ENCODE data around the gene AFF1. TPM values are rescaled to one million over a fixed set of nuclear protein-coding genes. Genes with fewer than 3 reads are reported as not detected.

The AFF1 gene
- total and polyA plus RNA-seq, 2 donors (not counting 1 experiment from before 2014, with no cell fraction given): 15.5 to 21.1 TPM

DNA sequence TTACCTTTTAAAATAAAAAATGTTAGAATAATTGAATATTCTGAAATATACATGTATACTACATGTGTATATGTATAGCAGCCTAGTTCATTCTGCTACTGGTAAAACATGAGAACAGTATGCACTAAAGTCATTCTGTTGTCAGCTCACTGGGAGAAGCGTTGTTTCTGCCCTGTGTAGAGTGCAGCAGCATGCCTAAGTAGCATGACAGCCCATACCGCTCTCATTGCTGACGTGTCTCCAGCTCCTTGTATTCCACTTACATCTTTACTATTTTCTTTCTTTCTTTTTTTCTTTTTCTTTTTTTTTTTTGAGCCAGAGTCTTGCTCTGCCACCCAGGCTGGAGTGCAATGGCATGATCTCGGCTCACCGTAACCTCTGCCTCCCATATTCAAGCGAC is 194.9 kb downstream of the AFF1 start:
- no peak for DNase-seq (ENCODE audit: low read depth in 2 of 2)
- peaks cover 5% of the 10 kb centered on the region for H3K36me3 ChIP-seq (ENCODE audit: control insufficient read depth, insufficient read depth, low read length)

DNA sequence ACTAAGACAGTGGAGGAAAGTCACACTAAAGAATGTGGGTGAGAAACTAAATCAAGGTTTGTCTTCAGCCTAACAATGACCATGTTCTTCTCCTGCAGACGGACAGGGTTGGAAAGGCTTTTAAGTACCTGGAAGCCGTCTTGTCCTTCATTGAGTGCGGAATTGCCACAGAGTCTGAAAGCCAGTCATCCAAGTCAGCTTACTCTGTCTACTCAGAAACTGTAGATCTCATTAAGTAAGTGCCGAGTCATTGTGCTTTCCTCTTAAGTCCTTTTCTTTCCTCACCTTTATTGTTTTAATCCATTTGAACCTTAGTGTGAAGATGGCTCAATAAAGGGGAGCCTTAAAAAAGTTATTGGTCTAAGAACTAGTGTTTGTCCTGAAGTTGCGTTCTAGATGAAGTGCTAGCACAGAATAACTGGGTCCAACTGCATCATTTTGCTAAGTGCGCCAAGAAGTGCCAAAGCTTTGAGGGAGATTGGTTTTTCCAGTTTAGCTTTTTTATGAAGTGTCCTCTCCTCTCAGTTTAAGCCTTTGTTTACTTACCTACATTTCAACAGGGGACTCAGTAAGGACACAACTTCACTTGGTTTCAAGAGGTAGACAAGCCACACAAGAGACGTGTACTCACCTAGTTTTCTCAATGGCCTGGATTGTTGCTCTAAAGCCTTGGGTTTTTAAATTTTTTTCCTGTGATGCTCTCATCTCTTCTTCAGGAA is 196.3 kb downstream of the AFF1 start:
- TF ChIP-seq EZH2 (IDR thresholded peaks at IDR 0.05; ENCODE audit: low read length, missing control alignments): no peak
- TF ChIP-seq, protein P1, sequence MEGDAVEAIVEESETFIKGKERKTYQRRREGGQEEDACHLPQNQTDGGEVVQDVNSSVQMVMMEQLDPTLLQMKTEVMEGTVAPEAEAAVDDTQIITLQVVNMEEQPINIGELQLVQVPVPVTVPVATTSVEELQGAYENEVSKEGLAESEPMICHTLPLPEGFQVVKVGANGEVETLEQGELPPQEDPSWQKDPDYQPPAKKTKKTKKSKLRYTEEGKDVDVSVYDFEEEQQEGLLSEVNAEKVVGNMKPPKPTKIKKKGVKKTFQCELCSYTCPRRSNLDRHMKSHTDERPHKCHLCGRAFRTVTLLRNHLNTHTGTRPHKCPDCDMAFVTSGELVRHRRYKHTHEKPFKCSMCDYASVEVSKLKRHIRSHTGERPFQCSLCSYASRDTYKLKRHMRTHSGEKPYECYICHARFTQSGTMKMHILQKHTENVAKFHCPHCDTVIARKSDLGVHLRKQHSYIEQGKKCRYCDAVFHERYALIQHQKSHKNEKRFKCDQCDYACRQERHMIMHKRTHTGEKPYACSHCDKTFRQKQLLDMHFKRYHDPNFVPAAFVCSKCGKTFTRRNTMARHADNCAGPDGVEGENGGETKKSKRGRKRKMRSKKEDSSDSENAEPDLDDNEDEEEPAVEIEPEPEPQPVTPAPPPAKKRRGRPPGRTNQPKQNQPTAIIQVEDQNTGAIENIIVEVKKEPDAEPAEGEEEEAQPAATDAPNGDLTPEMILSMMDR (conservative IDR thresholded peaks at IDR 0.05 in 1 of 2, IDR thresholded peaks at IDR 0.05 in 1 of 2; ENCODE audit: low read depth in 1 of 2, low read length in 2 of 2): no peak
- Histone ChIP-seq H3K27ac (ENCODE audit: insufficient read depth, low read length) (no peak overlapping the region), H3K4me1 (ENCODE audit: control insufficient read depth, extremely low read depth, insufficient read depth, low read length) (no peaks in the 10 kb centered on the region), H4K20me1 (ENCODE audit: control insufficient read depth, extremely low read depth, insufficient read depth, low read length) (no peaks in the 10 kb centered on the region), H3K4me2 (ENCODE audit: extremely low read depth, insufficient read depth, low read length) (no peak overlapping the region), H2AFZ (ENCODE audit: low read length) (no peak overlapping the region), H3K9ac (ENCODE audit: insufficient read depth, low read length) (no peak overlapping the region), H3K79me2 (ENCODE audit: control insufficient read depth, insufficient read depth, low read length) (no peaks in the 10 kb centered on the region), H3K9me3 (ENCODE audit: control insufficient read depth, insufficient read depth, low read depth, low read length) (no peaks in the 10 kb centered on the region), H3K4me3 (replicated peaks in 1 of 4; ENCODE audit: control extremely low read depth in 1 of 4, insufficient read depth in 1 of 4, low read depth in 3 of 4, low read length in 4 of 4) (no peak overlapping the region), H3K36me3 (ENCODE audit: control insufficient read depth, insufficient read depth, low read length) (peaks cover 2% of the 10 kb centered on the region), H3K27me3 (ENCODE audit: control insufficient read depth, insufficient read depth, low read length) (no peaks in the 10 kb centered on the region)
- no peak for DNase-seq (ENCODE audit: low read depth in 2 of 2)

More for the DNA sequence above, 194.9 kb downstream of the AFF1 start:
- no peaks in the 10 kb centered on the region for H3K4me1 ChIP-seq (ENCODE audit: control insufficient read depth, extremely low read depth, insufficient read depth, low read length)
- no peak for TF ChIP-seq EZH2 (IDR thresholded peaks at IDR 0.05; ENCODE audit: low read length, missing control alignments)
- TF ChIP-seq, protein P1 (conservative IDR thresholded peaks at IDR 0.05 in 1 of 2, IDR thresholded peaks at IDR 0.05 in 1 of 2; ENCODE audit: low read depth in 1 of 2, low read length in 2 of 2): no peak
- H4K20me1 ChIP-seq (ENCODE audit: control insufficient read depth, extremely low read depth, insufficient read depth, low read length): no peaks in the 10 kb centered on the region
- no peak overlapping the region for H3K4me2 ChIP-seq (ENCODE audit: extremely low read depth, insufficient read depth, low read length)
- no peak overlapping the region for H3K27ac ChIP-seq (ENCODE audit: insufficient read depth, low read length)
- H3K79me2 ChIP-seq (ENCODE audit: control insufficient read depth, insufficient read depth, low read length): no peaks in the 10 kb centered on the region
- H3K27me3 ChIP-seq (ENCODE audit: control insufficient read depth, insufficient read depth, low read length): no peaks in the 10 kb centered on the region
- no peak overlapping the region for H3K9ac ChIP-seq (ENCODE audit: insufficient read depth, low read length)
- no peak overlapping the region for H3K4me3 ChIP-seq (replicated peaks in 1 of 4; ENCODE audit: control extremely low read depth in 1 of 4, insufficient read depth in 1 of 4, low read depth in 3 of 4, low read length in 4 of 4)
- no peaks in the 10 kb centered on the region for H3K9me3 ChIP-seq (ENCODE audit: control insufficient read depth, insufficient read depth, low read depth, low read length)
- no peak overlapping the region for H2AFZ ChIP-seq (ENCODE audit: low read length)

DNA sequence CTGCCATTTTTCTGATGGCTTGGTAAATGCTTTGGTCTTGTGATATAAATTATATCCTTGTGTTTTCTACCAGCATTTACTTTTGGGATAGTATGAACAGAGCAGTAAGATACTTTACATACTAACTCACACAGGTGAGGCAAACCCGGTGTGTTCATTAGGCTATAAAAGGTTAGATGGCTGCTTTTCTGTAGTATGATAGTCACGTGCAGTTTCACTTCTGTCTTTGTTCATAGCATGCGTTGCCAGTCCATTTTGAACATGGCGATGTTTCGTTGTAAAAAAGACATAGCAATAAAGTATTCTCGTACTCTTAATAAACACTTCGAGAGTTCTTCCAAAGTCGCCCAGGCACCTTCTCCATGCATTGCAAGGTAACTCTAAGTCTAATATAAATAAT is 197.2 kb downstream of the AFF1 start:
- Histone ChIP-seq H3K9me3 (ENCODE audit: control insufficient read depth, insufficient read depth, low read depth, low read length) (no peaks in the 10 kb centered on the region), H3K4me2 (ENCODE audit: extremely low read depth, insufficient read depth, low read length) (no peak overlapping the region), H3K27ac (ENCODE audit: insufficient read depth, low read length) (no peak overlapping the region), H3K9ac (ENCODE audit: insufficient read depth, low read length) (no peak overlapping the region), H3K4me3 (replicated peaks in 1 of 4; ENCODE audit: control extremely low read depth in 1 of 4, insufficient read depth in 1 of 4, low read depth in 3 of 4, low read length in 4 of 4) (no peak overlapping the region), H4K20me1 (ENCODE audit: control insufficient read depth, extremely low read depth, insufficient read depth, low read length) (no peaks in the 10 kb centered on the region), H3K27me3 (ENCODE audit: control insufficient read depth, insufficient read depth, low read length) (no peaks in the 10 kb centered on the region), H2AFZ (ENCODE audit: low read length) (no peak overlapping the region), H3K36me3 (ENCODE audit: control insufficient read depth, insufficient read depth, low read length) (peaks cover 4% of the 10 kb centered on the region), H3K79me2 (ENCODE audit: control insufficient read depth, insufficient read depth, low read length) (no peaks in the 10 kb centered on the region), H3K4me1 (ENCODE audit: control insufficient read depth, extremely low read depth, insufficient read depth, low read length) (no peaks in the 10 kb centered on the region)
- DNase-seq (ENCODE audit: low read depth in 2 of 2): no peak
- no peak for TF ChIP-seq EZH2 (IDR thresholded peaks at IDR 0.05; ENCODE audit: low read length, missing control alignments)
- TF ChIP-seq, protein P1 (conservative IDR thresholded peaks at IDR 0.05 in 1 of 2, IDR thresholded peaks at IDR 0.05 in 1 of 2; ENCODE audit: low read depth in 1 of 2, low read length in 2 of 2): no peak
